Smooth muscle cell (in vitro differentiated cells): ENCODE measurements around the gene MOB2. TPM values are rescaled to one million over a fixed set of nuclear protein-coding genes. Genes with fewer than 3 reads are reported as not detected.

Experiments
- DNase-seq: peaks from one replicate; lab custom pipeline; 2025; ENCODE audit not compliant: unreplicated experiment; lab: John Stamatoyannopoulos, UW
- H2AFZ ChIP-seq: fragments of 200-600 bp; sonication (generic); 2 replicates; pipeline ENCODE4 v1.6.0; 2016; ENCODE audit warnings: antibody characterized with exemption, low read depth, mild to moderate bottlenecking
- H3F3A ChIP-seq: fragments of 200-600 bp; sonication (generic); 2 replicates; pipeline ENCODE4 v1.6.0; 2017; ENCODE audit warnings: antibody characterized with exemption, low read depth
- H3K27ac ChIP-seq: fragments of 200-600 bp; sonication (generic); 2 replicates; pipeline ENCODE4 v1.5.1; 2016; ENCODE audit warnings: low read depth, mild to moderate bottlenecking
- H3K27me3 ChIP-seq: fragments of 200-600 bp; sonication (generic); 2 replicates; pipeline ENCODE4 v1.6.1; 2016; ENCODE audit warnings: low read depth, mild to moderate bottlenecking
- H3K36me3 ChIP-seq: fragments of 200-600 bp; sonication (generic); 2 replicates; pipeline ENCODE4 v1.5.1; 2016; ENCODE audit warnings: low read depth
- H3K4me1 ChIP-seq: fragments of 200-600 bp; sonication (generic); 2 replicates; pipeline ENCODE4 v1.5.1; 2016; ENCODE audit warnings: low read depth
- H3K4me2 ChIP-seq: fragments of 200-600 bp; sonication (generic); 2 replicates; pipeline ENCODE4 v1.6.0; 2016; ENCODE audit warnings: mild to moderate bottlenecking
- H3K4me3 ChIP-seq: fragments of 200-600 bp; sonication (generic); 2 replicates; pipeline ENCODE4 v1.5.1; 2016; ENCODE audit warnings: mild to moderate bottlenecking
- H3K79me2 ChIP-seq: fragments of 200-600 bp; sonication (generic); 2 replicates; pipeline ENCODE4 v1.6.0; 2016; ENCODE audit warnings: low read depth, mild to moderate bottlenecking
- H3K9ac ChIP-seq: fragments of 200-600 bp; sonication (generic); 2 replicates; pipeline ENCODE4 v1.6.0; 2016; ENCODE audit warnings: low read depth
- H3K9me3 ChIP-seq: fragments of 200-600 bp; sonication (generic); replicated peaks from 2 replicates; pipeline ENCODE4 v1.5.1; 2016; ENCODE audit warnings: low read depth
- H4K20me1 ChIP-seq: fragments of 200-600 bp; sonication (generic); 2 replicates; pipeline ENCODE4 v1.6.0; 2016; ENCODE audit warnings: low read depth
- WGBS: methylation state at CpG from one replicate; pipeline ENCODE4 v1.1.7; 2016; ENCODE audit warnings: low lambda C conversion rate; 5-methylcytosine and 5-hydroxymethylcytosine counted together
- polyA plus RNA-seq: library from polyadenylated mRNA; unstranded; fragments of >200 nt; fragmentation: Nextera tagmentation; extraction: Ambion mirVana; gene quantifications from 2 replicates; pipeline ENCODE4 v1.2.1, GENCODE V29; 2016
- total RNA-seq: library from RNA; depleted of rRNA; stranded (reverse); fragments of >200 nt; gene quantifications from 2 replicates; pipeline ENCODE4 v1.2.3, GENCODE V29; 2014
- TF ChIP-seq, protein P1 (sequence below): fragments of 200-600 bp; sonication (generic); IDR thresholded peaks from 2 replicates; pipeline ENCODE4 v1.5.1; 2017; ENCODE audit warnings: borderline replicate concordance, mild to moderate bottlenecking, antibody characterized with exemption; ENCODE audit not compliant: insufficient read depth, poor library complexity, severe bottlenecking

Gene MOB2
- total and polyA plus RNA-seq, 2 experiments from 2014 or later = 2.5 to 24.0 TPM

DNA sequence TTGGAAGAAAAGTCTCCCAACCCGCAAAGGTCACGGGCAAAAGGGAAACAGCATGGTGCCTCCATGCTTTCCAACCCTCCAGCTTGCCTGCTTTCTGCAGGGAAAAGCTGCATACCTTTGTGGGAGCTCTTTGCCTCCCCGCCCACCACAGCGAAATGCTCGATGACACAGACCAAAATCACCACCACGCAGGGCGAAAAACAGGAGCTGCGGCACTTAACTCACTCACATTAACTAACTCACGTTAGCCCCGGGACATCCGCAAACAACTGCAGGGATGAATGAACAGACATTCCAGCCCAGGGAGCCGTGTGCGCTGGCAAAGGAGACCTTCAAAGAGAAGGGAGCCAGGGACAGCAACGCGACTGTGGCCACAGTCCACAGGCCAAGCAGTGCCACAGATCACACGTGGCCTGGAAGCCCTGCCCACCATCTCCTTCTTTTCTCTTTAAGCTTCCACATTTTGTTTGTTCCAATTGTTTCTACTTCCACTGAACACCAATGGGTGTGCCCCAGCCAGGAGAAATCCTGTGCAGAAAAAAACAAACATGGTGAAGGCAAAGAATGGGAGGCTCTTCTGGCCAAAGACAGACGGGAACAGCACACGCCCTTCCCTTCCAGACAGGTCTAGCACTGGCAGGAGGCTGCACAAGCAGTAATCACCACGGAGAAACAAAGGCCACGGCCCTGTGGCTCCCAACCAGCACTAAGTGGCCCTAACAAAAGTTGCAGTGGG, 46.2 kb upstream of the MOB2 start:
- H3K4me2 ChIP-seq = no peak overlapping the region
- peaks cover 94% of the 10 kb centered on the region for H4K20me1 ChIP-seq
- no peak overlapping the region for H3K4me3 ChIP-seq

DNA sequence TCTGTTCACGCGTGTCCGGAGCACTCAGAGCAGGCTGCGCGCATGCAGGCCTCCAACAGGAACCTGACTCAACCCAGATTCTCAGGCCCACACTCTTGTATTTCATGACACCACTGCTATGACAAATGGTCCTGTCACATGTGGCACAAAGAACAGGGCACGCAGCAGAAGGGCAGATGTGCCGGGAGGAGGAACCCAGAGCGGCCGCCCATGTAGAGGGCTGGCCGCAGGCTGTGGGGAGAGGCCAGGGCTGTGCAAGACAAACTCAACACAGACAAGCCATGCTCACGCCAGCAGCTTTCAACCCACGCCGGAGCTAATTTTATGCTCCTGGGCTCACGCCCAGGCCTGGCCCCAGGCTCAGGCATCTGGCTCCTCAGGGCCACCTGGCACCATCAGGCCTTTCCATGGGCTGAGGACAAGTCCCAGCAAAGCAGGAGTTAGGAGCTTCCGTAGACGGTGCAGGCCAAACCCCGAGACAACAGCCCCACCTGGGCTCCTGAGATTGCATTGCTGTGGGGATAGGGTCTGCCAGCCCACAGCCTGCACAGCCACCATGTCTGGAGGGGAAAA, 45.5 kb upstream of the MOB2 start:
- no peak overlapping the region for H2AFZ ChIP-seq
- TF ChIP-seq, protein P1, sequence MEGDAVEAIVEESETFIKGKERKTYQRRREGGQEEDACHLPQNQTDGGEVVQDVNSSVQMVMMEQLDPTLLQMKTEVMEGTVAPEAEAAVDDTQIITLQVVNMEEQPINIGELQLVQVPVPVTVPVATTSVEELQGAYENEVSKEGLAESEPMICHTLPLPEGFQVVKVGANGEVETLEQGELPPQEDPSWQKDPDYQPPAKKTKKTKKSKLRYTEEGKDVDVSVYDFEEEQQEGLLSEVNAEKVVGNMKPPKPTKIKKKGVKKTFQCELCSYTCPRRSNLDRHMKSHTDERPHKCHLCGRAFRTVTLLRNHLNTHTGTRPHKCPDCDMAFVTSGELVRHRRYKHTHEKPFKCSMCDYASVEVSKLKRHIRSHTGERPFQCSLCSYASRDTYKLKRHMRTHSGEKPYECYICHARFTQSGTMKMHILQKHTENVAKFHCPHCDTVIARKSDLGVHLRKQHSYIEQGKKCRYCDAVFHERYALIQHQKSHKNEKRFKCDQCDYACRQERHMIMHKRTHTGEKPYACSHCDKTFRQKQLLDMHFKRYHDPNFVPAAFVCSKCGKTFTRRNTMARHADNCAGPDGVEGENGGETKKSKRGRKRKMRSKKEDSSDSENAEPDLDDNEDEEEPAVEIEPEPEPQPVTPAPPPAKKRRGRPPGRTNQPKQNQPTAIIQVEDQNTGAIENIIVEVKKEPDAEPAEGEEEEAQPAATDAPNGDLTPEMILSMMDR = no peak
- peak overlapping the region; percentile 1 for H3K27ac ChIP-seq
- H3K79me2 ChIP-seq = peaks cover 58% of the 10 kb centered on the region
- no peak overlapping the region for H3K4me3 ChIP-seq
- H3K9me3 ChIP-seq = no peaks in the 10 kb centered on the region
- WGBS = 90% methylated on average over 17 of the region's 17 CpGs
- no peak overlapping the region for H3K4me2 ChIP-seq
- H3K27me3 ChIP-seq = no peaks in the 10 kb centered on the region
- no peaks in the 10 kb centered on the region for H3K36me3 ChIP-seq
- H3K9ac ChIP-seq = no peak overlapping the region
- H3K4me1 ChIP-seq = no peaks in the 10 kb centered on the region
- H3F3A ChIP-seq = no peaks in the 10 kb centered on the region
- peaks cover 97% of the 10 kb centered on the region for H4K20me1 ChIP-seq
- no peak for DNase-seq

More for the DNA sequence above, 46.2 kb upstream of the MOB2 start:
- no peaks in the 10 kb centered on the region for H3K4me1 ChIP-seq
- no peaks in the 10 kb centered on the region for H3K36me3 ChIP-seq
- TF ChIP-seq, protein P1 = no peak
- peak overlapping the region; percentile 7 for H3K27ac ChIP-seq
- no peak for DNase-seq
- no peak overlapping the region for H2AFZ ChIP-seq
- 74% methylated on average over 20 of the region's 20 CpGs for WGBS
- no peaks in the 10 kb centered on the region for H3F3A ChIP-seq
- H3K9ac ChIP-seq = no peak overlapping the region
- peaks cover 1% of the 10 kb centered on the region for H3K27me3 ChIP-seq
- no peaks in the 10 kb centered on the region for H3K9me3 ChIP-seq
- peaks cover 60% of the 10 kb centered on the region for H3K79me2 ChIP-seq

DNA sequence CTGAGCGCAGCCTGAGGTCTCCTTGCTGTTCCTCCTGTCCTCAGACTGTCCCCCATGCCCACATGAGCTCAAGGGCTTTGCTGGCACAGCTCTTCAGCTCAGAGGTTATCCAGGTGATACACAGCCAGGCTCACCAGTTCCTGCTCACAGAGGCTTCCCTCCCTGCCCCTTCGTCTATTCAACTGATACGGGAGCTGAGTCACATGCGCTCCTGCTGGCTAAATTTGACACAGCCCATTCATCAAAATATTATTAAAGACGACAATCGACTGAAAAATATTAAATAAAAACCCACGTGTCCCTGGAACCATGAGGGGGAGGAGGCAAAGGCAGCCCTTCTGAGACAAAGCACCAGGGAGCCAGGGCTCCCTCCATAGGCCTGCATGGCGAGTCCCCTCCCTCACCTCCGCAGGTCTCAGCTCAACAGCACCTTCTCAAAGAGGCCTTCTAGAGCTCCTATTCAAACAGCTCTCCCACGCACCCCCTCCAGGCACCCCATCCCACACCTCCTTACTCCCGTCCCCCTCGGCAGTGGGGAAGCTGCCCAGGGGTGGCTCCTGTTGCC, 45.0 kb upstream of the MOB2 start:
- H3K27me3 ChIP-seq = no peaks in the 10 kb centered on the region
- no peak overlapping the region for H3K4me2 ChIP-seq
- 91% methylated on average over 12 of the region's 12 CpGs for WGBS
- no peak overlapping the region for H3K4me3 ChIP-seq
- H3K79me2 ChIP-seq = peaks cover 52% of the 10 kb centered on the region
- no peaks in the 10 kb centered on the region for H3F3A ChIP-seq
- H3K4me1 ChIP-seq = no peaks in the 10 kb centered on the region
- no peak overlapping the region for H3K9ac ChIP-seq
- no peaks in the 10 kb centered on the region for H3K9me3 ChIP-seq
- no peak for DNase-seq
- peak overlapping the region; percentile 1 for H3K27ac ChIP-seq
- TF ChIP-seq, protein P1 = no peak
- peaks cover 97% of the 10 kb centered on the region for H4K20me1 ChIP-seq
- H3K36me3 ChIP-seq = no peaks in the 10 kb centered on the region
- H2AFZ ChIP-seq = no peak overlapping the region
